ENCODE results near the gene ARHGAP45. TPM values are rescaled to one million over a fixed set of nuclear protein-coding genes. Genes with fewer than 3 reads are reported as not detected.

The ARHGAP45 gene
- total and polyA plus RNA-seq, 8 donors: 5.1 to 21.6 (median 11.2) TPM

Other genes starting within 250 kb of the ARHGAP45 start
- under 1 TPM in 1 of 6 donors, not detected in 5; 0.38 TPM for gene PLPPR3, start 245.2 kb upstream of the ARHGAP45 start, total RNA-seq
- under 1 TPM in 1 of 2 donors, not detected in 1; 0.05 TPM for gene PLPPR3, start 245.2 kb upstream of the ARHGAP45 start, polyA plus RNA-seq
- not detected for gene AZU1, start 239.3 kb upstream of the ARHGAP45 start, total RNA-seq
- under 1 TPM in 1 of 2 donors, not detected in 1; 0.35 TPM for gene AZU1, start 239.3 kb upstream of the ARHGAP45 start, polyA plus RNA-seq
- under 1 TPM in 1 of 6 donors, not detected in 5; 0.24 TPM for gene PRTN3, start 226.2 kb upstream of the ARHGAP45 start, total RNA-seq
- gene PRTN3, start 226.2 kb upstream of the ARHGAP45 start, polyA plus RNA-seq: under 1 TPM in 1 of 2 donors, not detected in 1; 0.14 TPM
- gene ELANE, start 214.9 kb upstream of the ARHGAP45 start, total RNA-seq: under 1 TPM in 2 of 6 donors, not detected in 4; 0.16 to 0.35 TPM
- gene ELANE, start 214.9 kb upstream of the ARHGAP45 start, polyA plus RNA-seq: under 1 TPM; 0.19 to 0.57 TPM
- gene CFD, start 207.5 kb upstream of the ARHGAP45 start, total RNA-seq: 10 to 100 TPM in 2 of 6 donors, 1 to 10 TPM in 4; 2.5 to 48.8 (median 7.3) TPM
- gene CFD, start 207.5 kb upstream of the ARHGAP45 start, polyA plus RNA-seq: 10 to 100 TPM; 27.8 to 48.1 TPM
- gene MED16, start 174.0 kb upstream of the ARHGAP45 start, total RNA-seq: 10 to 100 TPM; 23.0 to 46.5 (median 33.5) TPM
- gene MED16, start 174.0 kb upstream of the ARHGAP45 start, polyA plus RNA-seq: 100 to 1,000 TPM; 139 to 147 TPM
- not detected for gene RNU6-9, start 173.7 kb upstream of the ARHGAP45 start, total RNA-seq
- gene RNU6-9, start 173.7 kb upstream of the ARHGAP45 start, polyA plus RNA-seq: not detected
- 10 to 100 TPM; 21.6 to 36.7 (median 29.2) TPM for gene R3HDM4, start 153.9 kb upstream of the ARHGAP45 start, total RNA-seq
- gene R3HDM4, start 153.9 kb upstream of the ARHGAP45 start, polyA plus RNA-seq: 10 to 100 TPM; 56.0 to 57.2 TPM
- gene KISS1R, start 149.8 kb upstream of the ARHGAP45 start, total RNA-seq: 1 to 10 TPM in 1 of 6 donors, under 1 TPM in 4, not detected in 1; 0.16 to 1.0 (median 0.25) TPM
- gene KISS1R, start 149.8 kb upstream of the ARHGAP45 start, polyA plus RNA-seq: under 1 TPM in 1 of 2 donors, not detected in 1; 0.80 TPM
- 1 to 10 TPM; 6.5 to 8.5 (median 7.3) TPM for gene ARID3A, start 141.1 kb upstream of the ARHGAP45 start, total RNA-seq
- gene ARID3A, start 141.1 kb upstream of the ARHGAP45 start, polyA plus RNA-seq: 1 to 10 TPM; 4.6 to 5.2 TPM
- gene WDR18, start 82.8 kb upstream of the ARHGAP45 start, total RNA-seq: 10 to 100 TPM; 12.3 to 26.2 (median 19.0) TPM
- gene WDR18, start 82.8 kb upstream of the ARHGAP45 start, polyA plus RNA-seq: 10 to 100 TPM; 75.1 to 84.8 TPM
- gene GRIN3B, start 66.7 kb upstream of the ARHGAP45 start, total RNA-seq: not detected
- gene GRIN3B, start 66.7 kb upstream of the ARHGAP45 start, polyA plus RNA-seq: under 1 TPM; 0.08 to 0.09 TPM
- 10 to 100 TPM; 65.9 to 99.1 (median 83.7) TPM for gene TMEM259, start 46.0 kb upstream of the ARHGAP45 start, total RNA-seq
- gene TMEM259, start 46.0 kb upstream of the ARHGAP45 start, polyA plus RNA-seq: 100 to 1,000 TPM; 385 to 448 TPM
- gene RNU6-2, start 45.6 kb upstream of the ARHGAP45 start, total RNA-seq: not detected
- gene RNU6-2, start 45.6 kb upstream of the ARHGAP45 start, polyA plus RNA-seq: not detected
- gene CNN2, start 40.6 kb upstream of the ARHGAP45 start, total RNA-seq: 10 to 100 TPM; 46.4 to 73.8 (median 56.2) TPM
- gene CNN2, start 40.6 kb upstream of the ARHGAP45 start, polyA plus RNA-seq: 10 to 100 TPM; 20.4 to 40.9 TPM
- gene ABCA7, start 27.1 kb upstream of the ARHGAP45 start, total RNA-seq: 10 to 100 TPM in 4 of 6 donors, 1 to 10 TPM in 2; 6.9 to 27.0 (median 16.0) TPM
- gene ABCA7, start 27.1 kb upstream of the ARHGAP45 start, polyA plus RNA-seq: 100 to 1,000 TPM in 1 of 2 donors, 10 to 100 TPM in 1; 60.9 to 131 TPM
- gene POLR2E, start 28.2 kb downstream of the ARHGAP45 start, total RNA-seq: 10 to 100 TPM; 40.0 to 66.5 (median 58.6) TPM
- 10 to 100 TPM; 62.5 to 69.4 TPM for gene POLR2E, start 28.2 kb downstream of the ARHGAP45 start, polyA plus RNA-seq
- gene GPX4, start 36.8 kb downstream of the ARHGAP45 start, total RNA-seq: 100 to 1,000 TPM in 1 of 6 donors, 10 to 100 TPM in 5; 48.8 to 112 (median 63.8) TPM
- gene GPX4, start 36.8 kb downstream of the ARHGAP45 start, polyA plus RNA-seq: 100 to 1,000 TPM; 255 to 290 TPM
- gene SBNO2, start 107.1 kb downstream of the ARHGAP45 start, total RNA-seq: 10 to 100 TPM; 16.8 to 43.7 (median 23.9) TPM
- gene SBNO2, start 107.1 kb downstream of the ARHGAP45 start, polyA plus RNA-seq: 10 to 100 TPM; 36.4 to 53.9 TPM
- 10 to 100 TPM; 20.1 to 38.6 (median 23.4) TPM for gene STK11, start 138.6 kb downstream of the ARHGAP45 start, total RNA-seq
- gene STK11, start 138.6 kb downstream of the ARHGAP45 start, polyA plus RNA-seq: 10 to 100 TPM; 43.6 to 62.2 TPM
- gene CBARP, start 170.8 kb downstream of the ARHGAP45 start, total RNA-seq: 1 to 10 TPM in 1 of 6 donors, under 1 TPM in 5; 0.16 to 1.1 (median 0.51) TPM
- gene CBARP, start 170.8 kb downstream of the ARHGAP45 start, polyA plus RNA-seq: 1 to 10 TPM; 2.0 to 2.6 TPM
- gene ATP5F1D, start 174.6 kb downstream of the ARHGAP45 start, total RNA-seq: 100 to 1,000 TPM in 5 of 6 donors, 10 to 100 TPM in 1; 97.3 to 192 (median 149) TPM
- gene ATP5F1D, start 174.6 kb downstream of the ARHGAP45 start, polyA plus RNA-seq: 100 to 1,000 TPM; 173 to 515 TPM
- 10 to 100 TPM; 32.1 to 78.0 (median 49.1) TPM for gene MIDN, start 181.4 kb downstream of the ARHGAP45 start, total RNA-seq
- gene MIDN, start 181.4 kb downstream of the ARHGAP45 start, polyA plus RNA-seq: 10 to 100 TPM; 36.6 to 49.1 TPM
- gene CIRBP, start 202.2 kb downstream of the ARHGAP45 start, total RNA-seq: 100 to 1,000 TPM; 232 to 607 (median 483) TPM
- gene CIRBP, start 202.2 kb downstream of the ARHGAP45 start, polyA plus RNA-seq: 1,000 to 10,000 TPM in 1 of 2 donors, 100 to 1,000 TPM in 1; 802 to 1,009 TPM
- 10 to 100 TPM; 16.1 to 26.1 (median 22.9) TPM for gene FAM174C, start 208.4 kb downstream of the ARHGAP45 start, total RNA-seq
- gene FAM174C, start 208.4 kb downstream of the ARHGAP45 start, polyA plus RNA-seq: 10 to 100 TPM; 69.8 to 83.4 TPM
- gene EFNA2, start 218.7 kb downstream of the ARHGAP45 start, total RNA-seq: under 1 TPM in 2 of 6 donors, not detected in 4; 0.22 to 0.94 TPM
- not detected for gene EFNA2, start 218.7 kb downstream of the ARHGAP45 start, polyA plus RNA-seq